ENCODE results near the gene ZNF746. TPM values are rescaled to one million over a fixed set of nuclear protein-coding genes. Genes with fewer than 3 reads are reported as not detected.
"Not testable (repeated sequence)": the region's sequence is repeated elsewhere in the genome, so short reads cannot be mapped to it uniquely, and the experiment has no call there.

The ZNF746 gene
- total RNA-seq, 2 experiments from 2014 or later, result 12.6 to 13.0 TPM

- POLR2A ChIA-PET, result no interaction called here
- Mint-ChIP-seq H3K9me3 (no peaks in the 10 kb centered on the region), H3K4me3 (no peak overlapping the region), H3K4me1 (ENCODE audit: low read depth) (peaks cover 28% of the 10 kb centered on the region), H3K36me3 (ENCODE audit: low read depth) (peaks cover 6% of the 10 kb centered on the region), H3K27me3 (peaks cover 1% of the 10 kb centered on the region), H3K27ac (no peak overlapping the region)
- intact Hi-C loops (cut with micrococcal nuclease), result loop anchor here (5.0 kb wide), 1 partner anchor 77 kb away; no protein-coding TSS in a partner anchor
- DNase-seq (no peak), ATAC-seq (no peak)
- TF ChIP-seq CTCF (IDR thresholded peaks at IDR 0.05), result no peak
- CTCF ChIA-PET, result interaction anchor here (0.7 to 1.0 kb wide), 3 partner anchors 38 to 126 kb away, joined by 3 read pairs; partner anchors contain the start of gene ZNF777
Measured at GRCh38 chr7:149498811-149499210, 1.2 kb upstream of the ZNF746 start.

GRCh38 chr7:149496642-149497391, 792 bp downstream of the ZNF746 start:
- no peak for TF ChIP-seq CTCF (IDR thresholded peaks at IDR 0.05)
- peak; percentile 26 for ATAC-seq
- peak overlapping the region; percentile 93 for H3K4me3 Mint-ChIP-seq
- H3K27ac Mint-ChIP-seq, result peak overlapping the region; percentile 93
- peaks cover 28% of the 10 kb centered on the region for H3K4me1 Mint-ChIP-seq (ENCODE audit: low read depth)
- DNase-seq, result peak; percentile 60
- no peaks in the 10 kb centered on the region for H3K27me3 Mint-ChIP-seq
- H3K9me3 Mint-ChIP-seq, result no peaks in the 10 kb centered on the region
- POLR2A ChIA-PET, result interaction anchor here (1.5 to 1.8 kb wide), 2 partner anchors 10 to 73 kb away, joined by 4 to 6 read pairs; no protein-coding TSS in a partner anchor
- intact Hi-C loops (cut with micrococcal nuclease), result loop anchor here (5.0 kb wide), 1 partner anchor 75 kb away; no protein-coding TSS in a partner anchor
- CTCF ChIA-PET, result interaction anchor here (1.3 to 1.8 kb wide), 3 partner anchors 15 to 211 kb away, joined by 4 to 9 read pairs (median 5); no protein-coding TSS in a partner anchor
- H3K36me3 Mint-ChIP-seq (ENCODE audit: low read depth), result peaks cover 14% of the 10 kb centered on the region

- DNase-seq (peak; percentile 44), ATAC-seq (no peak)
- peak overlapping the region; percentile 93 for H3K4me3 Mint-ChIP-seq
- ChIA-PET CTCF (interaction anchor here (1.0 to 1.8 kb wide), 6 partner anchors 14 to 210 kb away, joined by 3 to 9 read pairs (median 4); partner anchors contain the start of gene ZNF777), POLR2A (interaction anchor here (0.6 to 1.8 kb wide), 7 partner anchors 9 to 104 kb away, joined by 3 to 6 read pairs (median 3); no protein-coding TSS in a partner anchor)
- H3K27me3 Mint-ChIP-seq, result no peaks in the 10 kb centered on the region
- peaks cover 28% of the 10 kb centered on the region for H3K4me1 Mint-ChIP-seq (ENCODE audit: low read depth)
- H3K9me3 Mint-ChIP-seq, result no peaks in the 10 kb centered on the region
- peak overlapping the region; percentile 93 for H3K27ac Mint-ChIP-seq
- intact Hi-C loops (cut with micrococcal nuclease), result loop anchor here (5.0 kb wide), 1 partner anchor 74 kb away; no protein-coding TSS in a partner anchor
- TF ChIP-seq CTCF (IDR thresholded peaks at IDR 0.05), result no peak
- H3K36me3 Mint-ChIP-seq (ENCODE audit: low read depth), result peaks cover 18% of the 10 kb centered on the region
Measured at GRCh38 chr7:149495785-149496641, 1.6 kb downstream of the ZNF746 start.

- TF ChIP-seq CTCF (IDR thresholded peaks at IDR 0.05), result no peak
- intact Hi-C loops (cut with micrococcal nuclease), result loop anchor here (5.0 kb wide), 1 partner anchor 73 kb away; no protein-coding TSS in a partner anchor
- H3K36me3 Mint-ChIP-seq (ENCODE audit: low read depth), result peaks cover 23% of the 10 kb centered on the region
- no peak for DNase-seq
- POLR2A ChIA-PET, result interaction anchor here (0.8 to 1.3 kb wide), 4 partner anchors 13 to 105 kb away, joined by 3 read pairs; no protein-coding TSS in a partner anchor
- H3K27ac Mint-ChIP-seq, result peak overlapping the region; percentile 58
- CTCF ChIA-PET, result interaction anchor here (1.0 to 1.8 kb wide), 5 partner anchors 13 to 185 kb away, joined by 3 to 7 read pairs (median 4); partner anchors contain the start of gene ZNF777
- no peak overlapping the region for H3K4me3 Mint-ChIP-seq
- no peaks in the 10 kb centered on the region for H3K27me3 Mint-ChIP-seq
- H3K4me1 Mint-ChIP-seq (ENCODE audit: low read depth), result peaks cover 20% of the 10 kb centered on the region
- no peak for ATAC-seq
- H3K9me3 Mint-ChIP-seq, result no peaks in the 10 kb centered on the region
Measured at GRCh38 chr7:149494738-149495368, 2.8 kb downstream of the ZNF746 start.

- H3K27ac Mint-ChIP-seq; CTCF ChIA-PET; H3K27me3 Mint-ChIP-seq; DNase-seq; intact Hi-C loops (cut with micrococcal nuclease); H3K9me3 Mint-ChIP-seq; ATAC-seq; H3K4me3 Mint-ChIP-seq: not testable (repeated sequence)
- POLR2A ChIA-PET, result interaction anchor here (0.7 kb wide), 1 partner anchor 12 kb away, joined by 4 read pairs; no protein-coding TSS in a partner anchor
- H3K36me3 Mint-ChIP-seq (ENCODE audit: low read depth), result peaks cover 29% of the 10 kb centered on the region
- H3K4me1 Mint-ChIP-seq (ENCODE audit: low read depth), result peaks cover 20% of the 10 kb centered on the region
Measured at GRCh38 chr7:149493975-149494374, 3.6 kb downstream of the ZNF746 start.

Data from activated CD8-positive, alpha-beta T cell treated with anti-CD3 and anti-CD28 coated beads for 36 hours (primary cell).